Liver (tissue), 9 donors: ENCODE data around the gene DAGLB. TPM values are rescaled to one million over a fixed set of nuclear protein-coding genes. Genes with fewer than 3 reads are reported as not detected.

Experiments used
- DNase-seq: peaks from one replicate; pipeline ENCODE4 v3.0.0-alpha.2; 2017; ENCODE audit warnings: low spot score
- H3K27ac ChIP-seq, 2 donors: one replicate each; pipeline ENCODE4 v1.7.0; 2013; ENCODE audit warnings: inconsistent platforms in 2 of 2, low read length in 2 of 2, control low read depth in 1 of 2, low read depth in 1 of 2, mild to moderate bottlenecking in 1 of 2
- H3K27me3 ChIP-seq, 4 donors: one replicate each; pipeline versions ENCODE4 v1.6.1 to v1.7.0; 2013; ENCODE audit warnings: low read length in 3 of 4, inconsistent platforms in 1 of 4, mild to moderate bottlenecking in 1 of 4, moderate library complexity in 1 of 4; ENCODE audit not compliant: control insufficient read depth in 4 of 4, insufficient read depth in 4 of 4
- H3K36me3 ChIP-seq, 4 donors: one replicate each; pipeline versions ENCODE4 v1.6.1 to v1.7.0; 2013; ENCODE audit warnings: low read length in 3 of 4, mild to moderate bottlenecking in 3 of 4, low read depth in 1 of 4, moderate library complexity in 1 of 4; ENCODE audit not compliant: control insufficient read depth in 4 of 4, insufficient read depth in 3 of 4
- H3K4me1 ChIP-seq, 4 donors: one replicate each; pipeline versions ENCODE4 v1.6.1 to v1.7.0; 2013; ENCODE audit warnings: low read length in 3 of 4, mild to moderate bottlenecking in 3 of 4, moderate library complexity in 1 of 4; ENCODE audit not compliant: control insufficient read depth in 4 of 4, insufficient read depth in 4 of 4
- H3K4me3 ChIP-seq, 3 donors: one replicate each; pipeline versions ENCODE4 v1.6.1 to v1.7.0; 2013; ENCODE audit warnings: low read length in 3 of 3, control low read depth in 1 of 3, low read depth in 1 of 3, mild to moderate bottlenecking in 1 of 3
- H3K9ac ChIP-seq, 2 donors: one replicate each; pipeline ENCODE4 v1.7.0; 2013; ENCODE audit warnings: low read length in 2 of 2, mild to moderate bottlenecking in 2 of 2, moderate library complexity in 2 of 2, control low read depth in 1 of 2, low read depth in 1 of 2
- H3K9me3 ChIP-seq, 4 donors: one replicate each; pipeline versions ENCODE4 v1.6.1 to v1.7.0; 2013; ENCODE audit warnings: low read length in 3 of 4; ENCODE audit not compliant: control insufficient read depth in 4 of 4
- CTCF ChIP-seq: fragments of 150-350 bp; IDR thresholded peaks from 2 replicates; pipeline ENCODE4 v1.5.1; 2017; ENCODE audit warnings: improper control_type of control experiment, low read depth, low read length; ENCODE audit not compliant: missing input control
- EGR1 ChIP-seq, 2 donors: IDR thresholded peaks; 2 replicates each; pipeline ENCODE4 v1.6.1; 2016 to 2018; ENCODE audit warnings: antibody characterized with exemption in 2 of 2, low read depth in 2 of 2
- FOXA1 ChIP-seq: IDR thresholded peaks from 2 replicates; pipeline ENCODE4 v1.6.1; 2016; ENCODE audit warnings: antibody characterized with exemption
- FOXA2 ChIP-seq: IDR thresholded peaks from 2 replicates; pipeline ENCODE4 v1.6.1; 2016; ENCODE audit warnings: antibody characterized with exemption
- GABPA ChIP-seq, 2 donors: IDR thresholded peaks in 1 of 2; conservative IDR thresholded peaks in 1 of 2; 2 replicates each; pipeline ENCODE4 v1.6.1; 2016; ENCODE audit warnings: antibody characterized with exemption in 2 of 2, mild to moderate bottlenecking in 1 of 2, moderate library complexity in 1 of 2
- HNF4A ChIP-seq, 2 donors: conservative IDR thresholded peaks; 2 replicates each; pipeline ENCODE4 v1.6.1; 2016; ENCODE audit warnings: antibody characterized with exemption in 2 of 2, mild to moderate bottlenecking in 2 of 2
- HNF4G ChIP-seq: IDR thresholded peaks from 2 replicates; pipeline ENCODE4 v1.6.1; 2016; ENCODE audit warnings: antibody characterized with exemption
- JUND ChIP-seq, 2 donors: IDR thresholded peaks; 2 replicates each; pipeline ENCODE4 v1.6.1; 2016; ENCODE audit warnings: antibody characterized with exemption in 2 of 2
- MAX ChIP-seq: IDR thresholded peaks from 2 replicates; pipeline ENCODE4 v1.6.1; 2016; ENCODE audit warnings: antibody characterized with exemption
- NR2F2 ChIP-seq: IDR thresholded peaks from 2 replicates; pipeline ENCODE4 v1.6.1; 2016; ENCODE audit warnings: antibody characterized with exemption
- RAD21 ChIP-seq, 2 donors: IDR thresholded peaks; 2 replicates each; pipeline ENCODE4 v1.6.1; 2016; ENCODE audit warnings: antibody characterized with exemption in 2 of 2, mild to moderate bottlenecking in 2 of 2
- REST ChIP-seq: IDR thresholded peaks from 2 replicates; pipeline ENCODE4 v1.6.1; 2016; ENCODE audit warnings: antibody characterized with exemption, mild to moderate bottlenecking
- RXRA ChIP-seq, 2 donors: IDR thresholded peaks; 2 replicates each; pipeline ENCODE4 v1.6.1; 2017 to 2018; ENCODE audit warnings: antibody characterized with exemption in 2 of 2, mild to moderate bottlenecking in 1 of 2
- SP1 ChIP-seq: IDR thresholded peaks from 2 replicates; pipeline ENCODE4 v1.6.1; 2018; ENCODE audit warnings: antibody characterized with exemption, mild to moderate bottlenecking
- TAF1 ChIP-seq: conservative IDR thresholded peaks from 2 replicates; pipeline ENCODE4 v1.6.1; 2016; ENCODE audit warnings: antibody characterized with exemption, mild to moderate bottlenecking
- YY1 ChIP-seq: IDR thresholded peaks from 2 replicates; pipeline ENCODE4 v1.6.1; 2016; ENCODE audit warnings: antibody characterized with exemption, mild to moderate bottlenecking
- ZBTB33 ChIP-seq: IDR thresholded peaks from 2 replicates; pipeline ENCODE4 v1.6.1; 2016; ENCODE audit warnings: antibody characterized with exemption
- WGBS: extraction: QIAGEN DNeasy Blood & Tissue Kit; methylation state at CpG from one replicate; pipeline ENCODE4 v1.1.7; 2013; 5-methylcytosine and 5-hydroxymethylcytosine counted together
- polyA plus RNA-seq, 2 donors: library from polyadenylated mRNA; stranded (reverse) in 1 of 2; unstranded in 1 of 2; fragments of 200-250 nt in 1 of 2; fragments of >200 nt in 1 of 2; fragmentation: Nextera tagmentation in 1 of 2; extraction: Ambion mirVana in 1 of 2; gene quantifications; one replicate each; pipeline versions ENCODE4 v1.2.1 to v1.2.3, GENCODE V29; 2013 to 2015
- total RNA-seq, 2 donors: library from RNA; depleted of rRNA; stranded (reverse); fragments of >200 nt; gene quantifications; one replicate each; pipeline ENCODE4 v1.2.3, GENCODE V29; 2014
- donor health status: healthy.
- donor health status: healthy.
- donor health status: healthy.
- donor health status: healthy.
- donor health status: healthy.

DAGLB gene
- total and polyA plus RNA-seq, 4 donors: 4.9 to 10.7 (median 8.4) TPM

- TF ChIP-seq HNF4G (no peak), GABPA (IDR thresholded peaks at IDR 0.05 in 1 of 2, conservative IDR thresholded peaks at IDR 0.05 in 1 of 2) (no peak), FOXA1 (no peak), FOXA2 (no peak), NR2F2 (no peak), YY1 (no peak), RAD21 (IDR thresholded peaks at IDR 0.05) (no peak), REST (no peak), RXRA (IDR thresholded peaks at IDR 0.05) (no peak), HNF4A (conservative IDR thresholded peaks at IDR 0.05) (no peak), SP1 (no peak), ZBTB33 (no peak), EGR1 (IDR thresholded peaks at IDR 0.05; ENCODE audit: low read depth in 2 of 2) (no peak), CTCF (no peak), JUND (IDR thresholded peaks at IDR 0.05) (no peak), TAF1 (no peak)
- Histone ChIP-seq H3K27ac (no peak overlapping the region), H3K9ac (no peak overlapping the region), H3K4me1 (peaks cover 0 to 2% (median 0%) of the 10 kb centered on the region in 4 donors), H3K4me3 (no peak overlapping the region), H3K9me3 (no peaks in the 10 kb centered on the region), H3K27me3 (no peaks in the 10 kb centered on the region), H3K36me3 (peaks cover 3 to 21% (median 13%) of the 10 kb centered on the region in 4 donors)
- DNase-seq: no peak
- WGBS: 95% methylated on average over 10 of the region's 10 CpGs
These were observed 17.3 kb downstream of the DAGLB start for GRCh38 chr7:6430271-6430940.

GRCh38 chr7:6425948-6426347 is 21.8 kb downstream of the DAGLB start:
- Histone ChIP-seq H3K4me1 (no peaks in the 10 kb centered on the region), H3K36me3 (peaks cover 2 to 32% (median 13%) of the 10 kb centered on the region in 4 donors), H3K27ac (no peak overlapping the region), H3K4me3 (no peak overlapping the region), H3K9me3 (no peaks in the 10 kb centered on the region), H3K27me3 (no peaks in the 10 kb centered on the region), H3K9ac (no peak overlapping the region)
- 96% methylated on average over 15 of the region's 15 CpGs for WGBS
- no peak for TF ChIP-seq MAX
- no peak for TF ChIP-seq FOXA1
- no peak for TF ChIP-seq NR2F2
- TF ChIP-seq SP1: no peak
- no peak for TF ChIP-seq ZBTB33
- TF ChIP-seq YY1: no peak
- no peak for TF ChIP-seq EGR1 (IDR thresholded peaks at IDR 0.05; ENCODE audit: low read depth in 2 of 2)
- no peak for TF ChIP-seq REST
- TF ChIP-seq HNF4A (conservative IDR thresholded peaks at IDR 0.05): no peak
- TF ChIP-seq TAF1: no peak
- DNase-seq: no peak
